Lung microvascular endothelial cell (primary cell): Measurements from ENCODE around the gene NKPD1. TPM values are rescaled to one million over a fixed set of nuclear protein-coding genes. Genes with fewer than 3 reads are reported as not detected.
"Not testable (repeated sequence)": the region's sequence is repeated elsewhere in the genome, so short reads cannot be mapped to it uniquely, and the experiment has no call there.

ENCODE experiments used
- DNase-seq, 2 donors: peaks; one replicate each; pipeline versions ENCODE4 v3.0.0 to v3.0.0-alpha.2; 2010; ENCODE audit warnings: low read depth in 2 of 2
- total RNA-seq: library from RNA; depleted of rRNA; stranded (reverse); fragments of >200 nt; gene quantifications from 2 replicates; pipeline ENCODE4 v1.2.1, GENCODE V29; 2014

The NKPD1 gene
- total RNA-seq, 1 donor from 2014 or later = 0.20 TPM

GRCh38 chr19:45140144-45140503 is 20.7 kb downstream of the NKPD1 start:
- DNase-seq = no peak

- DNase-seq = no peak
These were observed 21.3 kb downstream of the NKPD1 start for GRCh38 chr19:45139286-45140143.

GRCh38 chr19:45138303-45138751 is 22.5 kb downstream of the NKPD1 start:
- no peak for DNase-seq

- DNase-seq = peak in 1 of 2 donors; percentile 49
These were observed 23.5 kb downstream of the NKPD1 start for GRCh38 chr19:45137179-45137761.

- no peak for DNase-seq
These were observed 24.1 kb downstream of the NKPD1 start for GRCh38 chr19:45136507-45137178.

GRCh38 chr19:45135176-45135885 is 25.5 kb downstream of the NKPD1 start:
- DNase-seq = no peak

GRCh38 chr19:45133661-45134060 is 27.1 kb downstream of the NKPD1 start:
- no peak for DNase-seq

- DNase-seq = peak; percentile 22 to 48
These were observed 29.7 kb downstream of the NKPD1 start for GRCh38 chr19:45130888-45131615.

- no peak for DNase-seq
These were observed 30.5 kb downstream of the NKPD1 start for GRCh38 chr19:45130236-45130635.

- no peak for DNase-seq
These were observed 32.0 kb downstream of the NKPD1 start for GRCh38 chr19:45128806-45129205.

GRCh38 chr19:45128146-45128545 is 32.6 kb downstream of the NKPD1 start:
- no peak for DNase-seq

GRCh38 chr19:45126654-45127053 is 34.1 kb downstream of the NKPD1 start:
- DNase-seq = no peak

- DNase-seq = peak; percentile 64 to 79
These were observed 34.7 kb downstream of the NKPD1 start for GRCh38 chr19:45125975-45126493.

GRCh38 chr19:45125360-45125759 is 35.4 kb downstream of the NKPD1 start:
- no peak for DNase-seq

- DNase-seq = no peak
These were observed 36.8 kb downstream of the NKPD1 start for GRCh38 chr19:45124021-45124420.

GRCh38 chr19:45123440-45123850 is 37.3 kb downstream of the NKPD1 start:
- no peak for DNase-seq

- no peak for DNase-seq
These were observed 38.0 kb downstream of the NKPD1 start for GRCh38 chr19:45122832-45123231.

GRCh38 chr19:45121827-45122345 is 38.9 kb downstream of the NKPD1 start:
- DNase-seq = no peak

GRCh38 chr19:45119582-45119981 is 41.2 kb downstream of the NKPD1 start:
- DNase-seq = no peak

- not testable (repeated sequence) for DNase-seq
These were observed 42.0 kb downstream of the NKPD1 start for GRCh38 chr19:45118591-45119355.
